UCSD-AML1 (cell line): ENCODE measurements around the gene KIF5B.

ENCODE experiments used
- DNase-seq: peaks from one replicate; lab custom pipeline; 2025; ENCODE audit not compliant: unreplicated experiment; lab: John Stamatoyannopoulos, UW

KIF5B gene

GRCh38 chr10:31962826-31963588 is 93.2 kb downstream of the KIF5B start:
- no peak for DNase-seq

- no peak for DNase-seq
Measured at GRCh38 chr10:31961277-31962074, 94.7 kb downstream of the KIF5B start.

GRCh38 chr10:31959461-31960173 is 96.6 kb downstream of the KIF5B start:
- peak; percentile 18 for DNase-seq
